Gastroesophageal sphincter (tissue), 3 donors: ENCODE measurements around the gene HELZ.

ENCODE experiments used
- EP300 ChIP-seq: sonication (generic); formaldehyde crosslinking; IDR thresholded peaks from one replicate; pipeline ENCODE4 v1.6.1; 2017; ENCODE audit warnings: antibody characterized with exemption, mild to moderate bottlenecking
- POLR2A ChIP-seq, 2 donors: fragments of 450-650 bp; IDR thresholded peaks; one replicate each; pipeline ENCODE4 v1.6.1; 2017; ENCODE audit warnings: antibody characterized with exemption in 2 of 2, mild to moderate bottlenecking in 2 of 2, moderate library complexity in 1 of 2
- POLR2AphosphoS5 ChIP-seq: sonication (generic); formaldehyde crosslinking; IDR thresholded peaks from one replicate; pipeline ENCODE4 v1.6.1; 2017; ENCODE audit warnings: antibody characterized with exemption
- TF ChIP-seq, protein P1 (sequence below), 4 experiments: fragments of 200-600 bp in 2 of 4; fragments of 450-650 bp in 2 of 4; sonication (generic) in 1 of 4; IDR thresholded peaks; one replicate each; pipeline ENCODE4 v1.5.1; 2017 to 2019; ENCODE audit warnings: antibody characterized with exemption in 4 of 4, mild to moderate bottlenecking in 2 of 4, moderate library complexity in 2 of 4

DNA sequence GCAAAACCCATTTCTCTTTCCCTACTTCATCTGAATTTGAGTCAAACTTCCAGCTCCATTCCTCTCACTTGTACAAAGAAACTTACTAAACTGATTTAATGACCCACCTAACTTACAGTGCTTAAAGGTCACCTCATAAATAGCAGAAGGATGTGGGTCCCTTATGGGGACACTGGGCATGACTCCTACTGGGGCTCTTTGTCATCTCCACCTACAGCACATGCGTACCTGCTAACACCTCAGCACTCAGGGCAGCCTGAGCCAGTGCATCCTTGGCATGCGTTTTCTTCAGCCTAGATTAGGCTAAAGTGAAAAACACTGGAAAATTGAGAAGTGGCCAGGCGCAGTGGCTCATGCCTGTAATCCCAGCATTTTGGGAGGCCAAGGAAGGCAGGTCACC lies 63.2 kb downstream of the HELZ start:
- TF ChIP-seq, protein P1, sequence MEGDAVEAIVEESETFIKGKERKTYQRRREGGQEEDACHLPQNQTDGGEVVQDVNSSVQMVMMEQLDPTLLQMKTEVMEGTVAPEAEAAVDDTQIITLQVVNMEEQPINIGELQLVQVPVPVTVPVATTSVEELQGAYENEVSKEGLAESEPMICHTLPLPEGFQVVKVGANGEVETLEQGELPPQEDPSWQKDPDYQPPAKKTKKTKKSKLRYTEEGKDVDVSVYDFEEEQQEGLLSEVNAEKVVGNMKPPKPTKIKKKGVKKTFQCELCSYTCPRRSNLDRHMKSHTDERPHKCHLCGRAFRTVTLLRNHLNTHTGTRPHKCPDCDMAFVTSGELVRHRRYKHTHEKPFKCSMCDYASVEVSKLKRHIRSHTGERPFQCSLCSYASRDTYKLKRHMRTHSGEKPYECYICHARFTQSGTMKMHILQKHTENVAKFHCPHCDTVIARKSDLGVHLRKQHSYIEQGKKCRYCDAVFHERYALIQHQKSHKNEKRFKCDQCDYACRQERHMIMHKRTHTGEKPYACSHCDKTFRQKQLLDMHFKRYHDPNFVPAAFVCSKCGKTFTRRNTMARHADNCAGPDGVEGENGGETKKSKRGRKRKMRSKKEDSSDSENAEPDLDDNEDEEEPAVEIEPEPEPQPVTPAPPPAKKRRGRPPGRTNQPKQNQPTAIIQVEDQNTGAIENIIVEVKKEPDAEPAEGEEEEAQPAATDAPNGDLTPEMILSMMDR (IDR thresholded peaks at IDR 0.05), result no peak
- TF ChIP-seq POLR2AphosphoS5, result no peak
- TF ChIP-seq POLR2A (IDR thresholded peaks at IDR 0.05), result no peak
- no peak for TF ChIP-seq EP300
